IPS DF 4.7 (cell line): Measurements from ENCODE around the gene KRCC1.
"Not testable (repeated sequence)": the region's sequence is repeated elsewhere in the genome, so short reads cannot be mapped to it uniquely, and the experiment has no call there.

Source experiments
- DNase-seq: peaks from one replicate; pipeline ENCODE4 v3.0.0-alpha.2; 2013; ENCODE audit warnings: low spot score; ENCODE audit errors: extremely low read depth

KRCC1 gene

DNA sequence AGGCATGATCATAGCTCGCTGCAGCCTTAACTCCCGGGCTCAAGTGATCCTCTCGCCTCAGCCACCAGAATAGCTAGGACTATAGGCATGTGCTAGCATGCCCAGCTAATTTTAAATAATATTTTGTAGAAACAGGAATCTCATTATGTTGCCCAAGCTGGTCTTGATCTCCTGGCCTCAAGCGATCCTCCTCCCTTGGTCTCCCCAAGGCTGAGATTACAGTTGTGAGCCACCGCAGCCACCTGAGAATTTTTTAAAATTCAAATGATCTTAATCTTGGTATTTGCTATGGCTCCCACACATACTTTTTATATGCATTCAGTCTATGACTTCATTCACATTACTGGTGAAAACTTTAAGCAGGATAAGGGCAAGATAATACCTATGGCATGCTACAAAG is 13.1 kb downstream of the KRCC1 start:
- DNase-seq, result no peak

DNA sequence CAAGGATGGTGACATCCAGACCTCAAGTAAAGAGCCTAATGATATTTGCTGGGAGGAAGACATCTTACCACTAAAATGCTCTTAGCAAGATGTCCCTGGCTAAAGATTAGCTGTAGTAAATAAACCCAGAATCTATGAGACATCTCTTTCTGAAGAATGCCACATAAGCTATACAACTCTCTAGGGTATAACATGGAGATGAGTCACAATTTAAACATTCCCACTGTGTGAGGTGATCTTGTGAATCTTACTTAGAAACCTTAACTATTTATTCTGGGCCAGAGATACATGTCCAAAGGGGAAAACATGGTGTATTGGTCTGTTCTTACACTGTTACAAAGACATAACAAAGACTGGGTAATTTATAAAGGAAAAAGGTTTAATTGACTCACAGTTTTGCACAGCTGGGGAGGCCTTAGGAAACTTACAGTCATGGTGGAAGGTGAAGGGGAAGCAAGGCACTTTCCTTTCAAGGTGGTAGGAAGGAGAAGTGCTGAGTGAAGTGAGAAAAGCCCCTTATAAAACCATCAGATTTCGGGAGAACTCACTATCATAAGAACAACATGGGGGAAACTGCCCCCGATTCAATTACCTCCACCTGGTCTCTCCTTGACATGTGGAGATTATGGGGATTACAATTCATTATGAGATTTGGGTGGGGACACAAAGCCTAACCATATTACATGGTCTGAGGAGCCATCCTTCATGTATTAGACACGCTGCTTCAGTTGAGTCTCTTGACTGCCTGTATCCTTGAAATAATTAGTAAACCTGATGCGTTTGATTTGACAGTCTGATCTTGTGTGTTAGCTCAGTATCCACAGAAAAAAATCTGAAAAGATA is 17.1 kb downstream of the KRCC1 start:
- no peak for DNase-seq

DNA sequence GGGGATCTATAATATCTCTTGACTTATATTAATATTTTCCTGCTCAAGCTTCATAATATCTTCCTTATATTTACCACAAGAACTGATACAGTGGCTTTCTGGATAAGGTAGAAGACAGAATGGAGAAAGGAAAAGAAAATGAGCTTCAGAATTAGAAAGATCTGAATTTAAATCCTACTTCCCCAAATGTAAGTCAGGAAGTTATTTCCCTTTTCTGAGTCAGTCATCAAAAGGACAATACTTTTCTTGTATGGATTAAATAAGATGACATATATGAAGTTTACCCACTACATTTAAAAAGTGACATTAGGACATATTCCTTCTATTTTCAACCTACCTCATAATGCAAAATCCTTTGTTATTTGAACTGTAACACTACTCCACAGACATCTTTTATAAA is 19.0 kb downstream of the KRCC1 start:
- DNase-seq, result no peak

DNA sequence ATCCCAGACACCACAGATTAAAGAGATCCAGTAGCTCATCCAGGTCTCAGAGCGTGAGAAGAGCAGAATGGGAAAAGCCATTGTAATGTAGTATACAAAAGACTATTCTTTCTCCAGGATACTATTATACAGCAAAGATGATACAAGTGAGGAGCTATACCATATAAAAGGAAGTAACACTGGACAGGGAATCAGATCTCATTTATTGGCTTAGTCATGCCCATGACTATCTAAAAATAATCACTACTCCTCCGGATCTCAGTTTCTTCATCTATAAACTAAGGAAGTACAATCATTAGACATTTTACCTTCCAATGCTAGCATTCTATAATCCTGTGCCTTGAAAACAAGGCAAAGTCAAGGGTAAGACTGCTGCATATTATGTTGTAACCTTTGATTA is 19.4 kb downstream of the KRCC1 start:
- DNase-seq, result no peak

DNA sequence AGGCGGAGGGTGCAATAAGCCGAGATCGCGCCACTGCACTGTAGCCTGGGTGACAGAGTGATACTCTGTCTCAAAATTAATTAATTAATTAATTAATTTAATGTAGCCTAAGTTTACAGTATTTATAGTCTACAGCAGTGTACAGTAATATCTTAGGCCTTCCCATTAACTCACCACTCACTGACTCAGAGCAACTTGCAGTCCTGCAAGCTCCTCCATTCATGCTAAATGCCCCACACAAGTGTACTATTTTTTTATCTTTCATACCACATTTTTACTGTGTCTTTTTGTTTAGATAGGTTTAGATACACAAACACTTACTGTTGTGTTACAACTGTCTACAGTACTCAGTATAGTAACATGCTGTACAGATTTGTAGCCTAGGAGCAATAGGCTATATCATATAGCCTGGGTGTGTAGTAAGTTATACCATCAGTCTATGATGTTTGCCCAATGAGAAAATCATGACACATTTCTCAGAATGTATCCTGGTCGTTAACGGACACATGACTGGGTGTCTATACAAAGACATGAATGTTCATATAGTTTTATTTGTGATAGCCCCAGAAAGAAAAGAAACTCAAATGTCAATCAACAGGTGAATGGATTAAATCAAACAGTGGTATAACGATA is 23.4 kb downstream of the KRCC1 start:
- no peak for DNase-seq

DNA sequence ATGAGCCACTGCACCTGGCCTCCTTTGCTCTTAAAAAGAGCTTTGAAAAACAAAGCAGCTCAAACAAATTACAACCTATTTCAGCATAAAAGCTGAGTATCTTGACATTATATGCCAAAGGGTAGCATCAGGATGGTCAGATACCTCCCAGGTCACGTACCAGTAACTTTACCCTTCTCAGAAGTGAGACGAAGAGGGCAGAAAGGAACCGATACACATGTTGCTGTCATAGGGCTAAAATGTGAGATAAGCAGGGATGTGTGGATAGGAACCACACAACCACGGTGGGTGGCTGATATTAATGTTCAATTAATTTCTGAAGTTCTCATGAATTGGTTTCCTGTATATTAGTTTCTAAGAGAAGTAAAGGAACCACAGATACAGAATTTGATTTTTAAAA is 26.7 kb downstream of the KRCC1 start:
- no peak for DNase-seq

DNA sequence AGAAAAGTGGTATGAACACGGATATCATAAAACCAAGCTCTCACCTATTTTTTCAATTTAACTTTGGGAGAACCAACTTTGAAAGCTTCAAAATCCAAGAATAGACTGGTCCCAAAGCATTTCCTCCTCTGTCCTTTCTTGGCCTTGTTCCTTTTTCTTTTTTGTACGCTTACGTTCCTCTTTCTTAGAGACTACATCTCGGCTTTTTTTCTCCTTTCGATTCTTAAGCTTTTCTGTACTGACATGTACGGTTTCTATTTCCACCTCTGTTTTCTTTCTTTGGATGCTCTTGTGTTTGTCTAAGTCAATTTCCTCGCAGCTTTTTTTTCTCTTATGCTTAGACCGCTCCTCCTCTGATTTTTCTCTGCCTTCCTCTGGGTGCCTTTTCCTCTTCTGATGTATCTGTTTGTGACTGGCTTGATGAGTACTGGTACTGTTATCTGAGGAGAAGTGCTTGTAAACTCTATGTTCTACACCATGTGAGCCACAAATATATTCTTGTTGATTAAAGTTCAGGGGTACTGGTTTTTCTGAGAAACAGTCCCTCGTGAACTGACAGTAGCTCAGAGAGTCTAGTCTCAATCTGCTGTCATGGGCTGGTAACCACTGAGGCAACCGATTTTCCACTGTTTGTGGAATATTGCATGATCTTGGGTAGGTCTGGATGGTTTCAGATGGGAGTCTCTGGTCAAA is 27.7 kb downstream of the KRCC1 start:
- no peak for DNase-seq

DNA sequence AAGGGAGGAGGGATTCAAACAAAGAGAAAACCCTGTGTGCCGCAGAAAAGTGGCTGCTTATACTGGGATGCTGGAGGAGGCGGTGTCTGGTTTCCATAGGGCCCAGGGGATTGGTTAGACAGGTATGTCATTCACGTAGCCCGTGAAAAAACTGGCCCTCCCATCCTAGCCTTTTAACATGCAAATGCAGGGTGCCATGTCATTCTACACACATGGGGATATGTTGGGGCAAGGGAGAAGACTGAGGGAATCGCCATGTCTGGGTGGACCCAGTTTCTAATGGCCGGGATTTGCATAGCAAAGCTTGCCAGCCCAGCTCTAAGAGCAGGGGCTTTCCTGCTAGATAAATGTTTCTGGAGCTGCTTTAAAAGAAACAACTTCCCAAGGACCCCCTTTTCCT is 31.1 kb downstream of the KRCC1 start:
- DNase-seq, result peak; percentile 91

DNA sequence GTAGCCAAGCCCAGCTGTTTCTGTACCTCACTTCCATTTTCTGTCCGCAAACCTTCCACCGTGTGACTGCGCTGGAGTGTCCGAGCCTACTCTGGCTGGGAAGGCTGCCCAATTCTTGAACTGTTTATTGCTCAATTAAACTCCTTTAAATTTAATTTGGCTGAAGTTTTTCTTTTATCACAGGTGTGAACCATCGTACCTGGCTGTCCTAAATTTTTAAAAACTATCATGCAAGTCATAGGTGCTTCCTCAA is 33.0 kb downstream of the KRCC1 start:
- DNase-seq, result no peak

DNA sequence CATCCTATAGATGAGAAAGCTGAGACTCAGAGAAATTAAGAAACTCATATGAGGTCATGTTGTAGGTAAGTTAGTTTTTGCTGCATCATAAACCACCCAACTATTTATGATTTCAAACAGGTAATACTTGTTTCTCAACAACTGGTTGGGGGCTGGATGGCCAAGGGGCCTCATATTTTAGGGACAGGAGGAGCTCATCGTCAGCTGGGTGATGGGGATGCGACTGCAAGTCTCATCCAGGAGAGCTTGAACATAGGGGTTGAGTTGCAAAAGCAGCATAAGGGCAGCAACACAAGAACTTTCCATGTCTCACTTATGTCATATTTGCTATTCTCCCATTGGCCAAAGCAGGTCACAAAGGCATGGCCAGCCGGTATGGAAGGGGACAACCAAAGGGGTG is 35.6 kb downstream of the KRCC1 start:
- DNase-seq, result no peak

DNA sequence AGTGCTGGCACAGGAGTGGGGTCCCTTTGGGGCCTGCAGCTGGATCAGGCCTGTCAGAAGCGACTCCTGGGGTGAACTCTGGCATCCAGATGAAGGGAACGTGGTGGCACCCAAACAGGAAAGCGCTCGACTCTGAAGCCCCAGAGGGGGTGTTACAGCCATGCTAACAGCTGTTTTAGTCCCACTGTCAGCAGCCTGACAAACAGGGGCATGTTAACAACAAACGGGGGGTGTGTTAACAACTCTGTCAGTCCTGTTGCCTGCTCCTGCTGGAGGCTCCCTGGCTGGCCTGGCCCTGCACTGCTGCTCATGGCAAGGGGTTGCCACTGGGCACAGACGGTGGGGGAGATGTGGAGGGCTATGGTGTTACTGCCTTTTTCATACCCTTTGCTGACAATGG is 36.7 kb downstream of the KRCC1 start:
- DNase-seq, result no peak

DNA sequence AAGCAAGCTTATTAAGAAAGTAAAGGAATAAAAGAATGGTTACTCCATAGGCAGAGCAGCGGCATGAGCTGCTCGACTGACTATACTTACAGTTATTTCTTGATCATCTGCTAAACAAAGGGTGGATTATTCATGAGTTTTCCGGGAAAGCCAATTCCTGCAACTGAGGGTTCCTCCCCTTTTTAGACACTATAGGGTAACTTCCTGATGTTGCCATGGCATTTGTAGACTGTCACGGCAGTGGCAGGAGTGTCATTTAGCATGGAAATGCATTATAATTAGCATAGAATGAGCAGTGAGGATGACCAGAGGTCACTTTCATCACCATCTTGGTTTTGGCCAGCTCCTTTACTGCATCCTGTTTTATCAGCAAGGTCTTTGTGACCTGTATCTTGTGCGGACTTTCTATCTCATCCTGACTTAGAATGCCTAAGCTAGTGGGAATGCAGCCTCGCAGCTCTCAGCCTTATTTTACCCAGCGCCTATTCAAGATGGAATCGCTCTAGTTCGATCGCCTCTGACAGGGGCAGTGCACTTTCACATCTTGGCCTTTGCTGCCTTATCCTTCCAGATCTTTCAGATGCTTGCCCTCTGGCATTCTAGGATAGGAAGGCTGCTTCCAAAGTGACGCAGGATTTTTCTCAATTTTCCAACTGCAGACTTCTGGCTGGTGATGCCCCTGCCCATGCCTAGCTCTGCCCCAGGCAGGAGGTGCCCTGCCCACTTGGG is 37.3 kb downstream of the KRCC1 start:
- not testable (repeated sequence) for DNase-seq

DNA sequence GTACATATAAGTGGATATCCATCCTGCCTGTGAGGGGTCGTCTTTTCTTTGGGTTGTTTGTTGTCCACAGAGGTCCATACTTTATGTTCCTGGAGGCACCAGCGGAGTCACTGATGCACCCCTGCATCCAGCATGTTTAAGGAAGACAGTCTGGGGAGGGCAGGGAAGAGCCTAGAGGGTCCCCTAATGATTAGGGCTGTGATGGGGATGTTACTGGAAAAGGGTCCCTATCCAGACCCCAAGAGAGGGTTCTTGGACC is 37.9 kb downstream of the KRCC1 start:
- DNase-seq, result not testable (repeated sequence)

DNA sequence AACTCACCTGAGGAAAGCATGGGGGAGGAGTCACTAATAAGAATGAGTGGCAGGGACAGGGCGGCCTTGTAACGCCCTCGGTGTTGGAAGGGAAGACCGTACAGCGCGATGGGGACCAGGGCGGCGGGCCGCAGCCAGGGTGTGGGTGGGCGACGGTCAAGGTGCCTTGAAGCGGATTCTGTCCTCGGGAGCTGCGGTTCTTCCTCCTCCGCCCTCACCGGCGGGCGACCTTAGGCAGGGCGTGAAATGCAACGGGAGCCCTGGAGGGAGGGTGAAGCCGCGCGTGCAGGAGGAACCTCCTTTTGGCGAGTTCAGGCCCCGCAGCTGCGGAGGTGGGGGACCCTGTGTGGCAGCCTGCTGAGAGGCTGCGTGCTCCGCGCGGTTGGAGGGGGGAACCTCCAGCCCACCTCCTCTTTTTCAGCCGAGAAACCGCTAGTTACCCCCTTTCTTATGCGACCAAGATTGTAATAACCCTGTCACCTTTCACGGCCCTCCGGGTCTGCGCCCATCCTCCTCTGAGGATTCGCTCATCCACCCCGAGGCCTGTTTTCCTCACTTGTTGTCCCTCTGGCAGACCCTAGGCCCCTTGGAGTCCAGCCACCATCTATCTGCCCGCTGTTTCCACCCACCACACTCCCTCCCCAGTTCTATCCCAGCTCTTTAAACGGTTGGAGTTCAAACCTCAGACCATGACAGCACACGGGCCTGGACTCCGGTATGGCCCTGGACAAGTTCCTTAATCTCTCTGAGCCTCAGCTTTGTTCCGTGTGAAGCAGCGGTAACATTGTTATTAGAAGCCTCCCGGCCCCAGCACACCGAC is 38.4 kb downstream of the KRCC1 start:
- no peak for DNase-seq

DNA sequence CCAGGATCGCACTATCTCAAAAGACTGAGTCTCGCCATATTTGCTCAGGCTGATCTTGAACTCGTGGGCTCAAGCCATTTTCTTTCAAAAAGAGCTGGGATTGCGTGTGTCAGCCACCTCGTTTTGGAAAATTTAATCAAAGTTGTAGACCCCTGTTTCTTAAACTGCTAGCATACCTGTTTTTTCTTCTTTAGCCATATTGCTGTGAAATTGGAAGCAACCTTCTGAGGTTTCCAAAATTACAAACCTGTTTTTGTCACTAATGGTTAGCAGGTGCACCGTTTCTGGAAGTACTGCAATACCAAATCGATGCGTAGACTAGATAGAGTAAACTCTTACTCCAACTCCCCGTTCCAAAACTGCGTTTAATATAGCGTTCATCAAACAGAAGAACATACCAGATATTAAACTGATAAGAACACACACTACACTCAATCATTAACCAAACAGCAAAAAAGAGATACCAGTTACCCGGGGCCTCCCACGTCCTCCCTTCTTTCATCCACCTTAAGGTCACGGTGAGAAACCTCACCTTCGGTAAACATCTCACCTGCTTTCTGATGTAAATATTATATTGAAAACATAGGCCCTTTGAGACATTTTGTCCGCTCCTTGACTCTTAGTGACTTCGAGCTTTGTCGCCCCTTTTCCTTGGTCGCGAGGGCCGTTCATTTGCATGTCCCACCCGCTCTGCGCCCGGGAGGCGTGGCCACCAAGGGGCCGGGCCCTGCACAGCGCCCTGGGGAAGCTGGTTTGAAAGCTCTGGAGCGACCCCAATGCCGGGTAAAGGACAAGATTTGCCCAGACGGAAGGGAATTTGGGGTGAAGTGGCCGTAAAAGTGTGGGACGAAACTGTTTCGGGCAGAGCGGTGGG is 39.3 kb downstream of the KRCC1 start, which contains the start of gene RNU2-63P:
Gene RNU2-63P, minus strand, starts transcription at position 462 of the 874 bp plus-strand sequence.
- peak; percentile 69 for DNase-seq

DNA sequence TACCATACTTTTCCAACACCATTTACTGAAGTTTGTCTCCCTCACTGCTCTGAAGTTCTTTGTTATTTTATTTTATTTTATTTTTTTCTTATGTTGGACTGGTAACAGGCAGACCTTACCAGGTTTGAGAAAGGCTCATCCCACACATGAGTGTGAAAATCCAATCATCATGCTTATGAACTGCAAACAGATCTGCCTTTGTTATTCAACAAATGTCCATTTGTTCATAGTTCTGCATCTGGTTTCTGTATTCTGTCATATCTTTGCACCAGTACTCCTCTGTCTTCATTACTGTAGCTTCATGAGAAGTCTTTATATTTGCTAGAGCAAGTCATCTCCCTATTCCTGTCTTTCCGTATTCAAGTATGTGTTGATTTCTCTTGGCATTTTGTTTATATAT is 44.6 kb downstream of the KRCC1 start:
- DNase-seq, result no peak

DNA sequence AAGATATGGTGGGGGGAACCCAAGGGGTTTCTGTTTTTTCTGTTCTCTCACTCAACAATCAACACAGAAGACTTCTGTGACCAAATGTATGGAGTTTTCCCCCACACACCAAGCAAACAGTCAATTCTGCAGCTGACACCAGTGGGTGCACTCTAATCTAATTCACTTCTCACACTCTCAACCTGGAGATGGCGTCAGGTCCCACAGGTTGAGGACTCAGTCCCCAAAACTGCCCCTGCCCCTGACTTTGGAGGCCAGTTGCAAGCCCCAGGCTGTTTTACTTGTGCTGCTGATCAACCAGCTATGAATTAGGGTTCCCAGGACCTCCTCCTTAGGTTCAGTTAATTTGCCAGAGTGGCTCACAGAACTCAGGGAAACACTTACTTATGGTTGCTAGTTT is 45.4 kb downstream of the KRCC1 start:
- no peak for DNase-seq

DNA sequence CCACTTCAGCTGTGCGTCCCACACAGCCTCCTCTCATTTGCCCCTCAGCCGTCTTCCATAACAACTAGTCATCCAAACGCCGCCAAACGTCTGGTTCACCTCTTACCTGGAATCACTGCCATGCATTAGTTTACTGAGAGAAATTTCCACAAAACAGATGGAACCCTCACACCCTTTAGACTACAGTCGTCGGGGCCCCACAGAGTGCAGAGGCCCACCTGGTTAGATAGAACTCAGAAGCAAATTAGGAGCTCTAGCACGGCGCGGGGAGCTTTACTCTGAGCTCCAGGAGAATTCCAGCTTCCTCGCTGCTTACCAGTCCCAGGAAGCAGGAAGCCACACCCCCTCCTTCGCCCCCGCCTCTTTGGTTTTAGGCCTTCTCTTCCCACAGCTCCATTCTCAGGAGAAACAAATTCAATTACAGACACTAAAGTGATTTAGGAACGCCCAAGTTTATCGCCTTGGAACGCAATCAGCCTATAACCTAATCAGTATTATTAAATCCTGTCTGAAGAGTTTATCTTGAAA is 48.6 kb downstream of the KRCC1 start:
- no peak for DNase-seq

DNA sequence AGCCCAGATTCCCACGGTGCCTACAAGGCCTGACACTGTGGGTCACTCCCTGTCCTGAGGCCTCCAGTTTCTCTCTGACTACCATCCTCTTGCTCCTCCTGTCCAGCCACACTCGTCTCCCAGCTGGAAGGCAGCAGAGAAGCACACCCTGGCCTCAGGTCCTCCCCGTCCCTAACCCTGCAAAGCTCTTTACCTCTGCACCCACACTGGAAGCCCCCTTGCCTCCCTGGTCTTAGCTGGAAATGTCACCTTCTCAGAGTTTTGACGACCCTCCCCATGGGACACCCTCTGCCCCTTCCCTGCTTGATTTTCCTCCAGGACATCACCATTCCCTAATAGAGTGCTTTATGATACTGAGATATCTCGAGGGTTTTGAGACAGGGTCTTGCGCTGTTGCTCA is 49.8 kb downstream of the KRCC1 start:
- DNase-seq, result no peak

DNA sequence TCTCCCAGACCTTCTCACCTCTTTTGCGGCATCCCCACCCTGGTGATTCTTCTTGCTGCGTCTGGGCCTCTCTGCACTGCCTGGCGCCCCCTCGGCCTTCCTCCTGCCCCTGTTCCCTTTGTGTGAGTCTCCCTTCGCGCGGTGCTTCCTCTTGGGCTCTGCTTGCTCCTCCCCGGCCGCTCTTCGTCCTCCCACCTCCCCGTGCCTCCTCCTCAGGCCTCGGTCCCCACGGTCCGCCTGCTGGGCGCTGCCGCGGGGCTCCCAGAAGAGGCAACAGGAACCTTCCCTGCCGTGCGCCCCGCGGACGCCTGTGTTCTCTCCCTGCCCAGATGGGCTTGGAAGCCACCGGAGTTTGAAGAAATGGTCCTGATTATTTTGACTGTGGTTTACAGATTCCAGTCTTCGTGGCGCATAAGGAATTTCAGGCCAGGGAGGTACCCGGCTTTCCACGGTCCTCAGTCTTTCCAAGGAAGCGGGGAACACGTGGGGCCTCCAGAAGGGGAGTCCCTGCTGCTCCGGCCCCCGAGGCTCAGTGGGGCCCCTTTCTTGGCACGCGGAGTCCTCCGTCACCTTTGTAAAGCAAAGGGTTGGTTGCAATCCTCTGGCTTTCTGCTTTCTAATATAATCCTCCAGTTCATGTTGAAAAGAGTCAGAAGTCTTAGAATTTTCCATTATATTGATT is 52.4 kb downstream of the KRCC1 start:
- no peak for DNase-seq
